Testis (tissue), 5 donors: ENCODE results near the gene CIP2A. TPM values are rescaled to one million over a fixed set of nuclear protein-coding genes. Genes with fewer than 3 reads are reported as not detected.
"Not testable (repeated sequence)": the region's sequence is repeated elsewhere in the genome, so short reads cannot be mapped to it uniquely, and the experiment has no call there.

ENCODE experiments used
- DNase-seq: peaks from one replicate; pipeline ENCODE4 v3.0.0-alpha.2; 2019
- H3K27ac ChIP-seq, 2 donors: fragments of 200-600 bp; sonication (generic); one replicate each; pipeline ENCODE4 v1.5.1; 2019
- H3K27me3 ChIP-seq: fragments of 200-600 bp; sonication (generic); one replicate; pipeline ENCODE4 v1.5.1; 2019
- H3K36me3 ChIP-seq: fragments of 200-600 bp; sonication (generic); one replicate; pipeline ENCODE4 v1.5.1; 2017; ENCODE audit warnings: low read depth; ENCODE audit errors: missing control alignments
- H3K4me1 ChIP-seq: fragments of 200-600 bp; sonication (generic); one replicate; pipeline ENCODE4 v1.5.1; 2019
- H3K4me3 ChIP-seq, 2 donors: fragments of 200-600 bp; sonication (generic); one replicate each; pipeline ENCODE4 v1.5.1; 2017 to 2019
- H3K9me3 ChIP-seq: fragments of 200-600 bp; sonication (generic); one replicate; pipeline ENCODE4 v1.5.1; 2017
- CTCF ChIP-seq, 3 experiments: fragments of 450-650 bp in 2 of 3; fragments of 200-600 bp in 1 of 3; sonication (generic) in 1 of 3; IDR thresholded peaks; one replicate each; pipeline ENCODE4 v1.5.1; 2016 to 2019; ENCODE audit warnings: antibody characterized with exemption in 3 of 3, mild to moderate bottlenecking in 2 of 3, moderate library complexity in 1 of 3
- POLR2A ChIP-seq: fragments of 450-650 bp; IDR thresholded peaks from one replicate; pipeline ENCODE4 v1.6.1; 2017; ENCODE audit warnings: antibody characterized with exemption, mild to moderate bottlenecking, moderate library complexity
- WGBS, 2 donors: methylation state at CpG; one replicate each; pipeline ENCODE4 v1.1.5; 2018; 5-methylcytosine and 5-hydroxymethylcytosine counted together
- intact Hi-C: fragments of 100-400 bp; cut with DNase I; formaldehyde crosslinking; loops from one replicate; pipeline ENCODE4 v1.15.1; 2023; ENCODE audit warnings: low total_unique reads
- long read RNA-seq, 2 donors: transcript quantifications; one replicate each; lab custom pipeline, GENCODE V29; 2026
- polyA plus RNA-seq: library from polyadenylated mRNA; stranded (reverse); fragments of 350-450 nt; fragmentation: Illumina TruSeq; extraction: RNeasy Lipid Tissue Mini Kit (QIAGEN cat#74804); gene quantifications from one replicate; pipeline ENCODE4 v1.2.3, GENCODE V29; 2014; ENCODE audit warnings: low read depth, low replicate concordance; ENCODE audit not compliant: insufficient read depth
- total RNA-seq, 2 donors: library from RNA; depleted of rRNA; stranded (reverse); fragments of >200 nt; gene quantifications; one replicate each; pipeline ENCODE4 v1.2.3, GENCODE V29; 2016

CIP2A gene
- 10 to 100 TPM; 18.0 to 23.5 TPM for total RNA-seq
- polyA plus RNA-seq, result 8.5 TPM
- long read RNA-seq, donor 1, partial matches to known transcripts, result 20 of 21 reads
- long read RNA-seq, donor 1, other reads (novel, unspliced or antisense), result 0 of 21 reads
- long read RNA-seq, donor 2, partial matches to known transcripts, result 0 of 1 reads
- long read RNA-seq, donor 2, other reads (novel, unspliced or antisense), result 0 of 1 reads

GRCh38 chr3:108589081-108589997, at the start of gene CIP2A, which contains the start of gene DZIP3:
TSS of gene CIP2A (minus strand) at chr3:108589438. CDS start at chr3:108589375, 63 bp downstream.
TSS of gene DZIP3 (plus strand) at chr3:108589722. CDS start at chr3:108605407, 15,685 bp downstream.
- Histone ChIP-seq H3K36me3 (no peaks in the 10 kb centered on the region), H3K4me1 (peaks cover 5% of the 10 kb centered on the region), H3K27ac (peak within 1 kb of the TSS; percentile 92 to 95), H3K27me3 (no peaks in the 10 kb centered on the region), H3K9me3 (no peaks in the 10 kb centered on the region), H3K4me3 (peak within 1 kb of the TSS; percentile 69 to 82)
- TF ChIP-seq POLR2A (peak; percentile 9), CTCF (IDR thresholded peaks at IDR 0.05) (peak in 1 of 3 experiments; percentile 12)
- intact Hi-C loops, result no loop called here
- WGBS, 2 donors, result 0 to 1% methylated on average over 48 to 59 of the region's 59 CpGs
- peak; percentile 91 for DNase-seq

- no peaks in the 10 kb centered on the region for H3K27me3 ChIP-seq
- WGBS, 2 donors, result 86 to 89% methylated on average over 1 of the region's 1 CpG
- no peaks in the 10 kb centered on the region for H3K4me1 ChIP-seq
- no peak overlapping the region for H3K27ac ChIP-seq
- intact Hi-C loops, result no loop called here
- H3K4me3 ChIP-seq, result no peak overlapping the region
- no peaks in the 10 kb centered on the region for H3K9me3 ChIP-seq
- TF ChIP-seq POLR2A (no peak), CTCF (IDR thresholded peaks at IDR 0.05) (no peak)
- H3K36me3 ChIP-seq, result no peaks in the 10 kb centered on the region
- no peak for DNase-seq
These were observed 40.7 kb upstream of the CIP2A start for GRCh38 chr3:108629974-108630373.

- Histone ChIP-seq H3K27me3 (no peaks in the 10 kb centered on the region), H3K9me3 (no peaks in the 10 kb centered on the region), H3K4me1 (no peaks in the 10 kb centered on the region), H3K36me3 (no peaks in the 10 kb centered on the region), H3K4me3 (no peak overlapping the region), H3K27ac (no peak overlapping the region)
- no peak for DNase-seq
- TF ChIP-seq POLR2A (no peak), CTCF (IDR thresholded peaks at IDR 0.05) (no peak)
- 87 to 90% methylated on average over 2 to 3 of the region's 3 CpGs for WGBS, 2 donors
- intact Hi-C loops, result no loop called here
These were observed 34.3 kb upstream of the CIP2A start for GRCh38 chr3:108623504-108623903.

GRCh38 chr3:108620250-108620649, 31.0 kb upstream of the CIP2A start:
- Histone ChIP-seq H3K9me3 (no peaks in the 10 kb centered on the region), H3K27me3 (no peaks in the 10 kb centered on the region), H3K4me3 (no peak overlapping the region), H3K27ac (no peak overlapping the region), H3K4me1 (no peaks in the 10 kb centered on the region), H3K36me3 (no peaks in the 10 kb centered on the region)
- WGBS, 2 donors, result 92 to 93% methylated on average over 1 of the region's 1 CpG
- TF ChIP-seq POLR2A (no peak), CTCF (IDR thresholded peaks at IDR 0.05) (no peak)
- DNase-seq, result no peak
- intact Hi-C loops, result no loop called here

- H3K9me3 ChIP-seq, H3K4me3 ChIP-seq, H3K4me1 ChIP-seq, intact Hi-C loops, H3K36me3 ChIP-seq, H3K27ac ChIP-seq, DNase-seq, H3K27me3 ChIP-seq: not testable (repeated sequence)
- 96 to 99% methylated on average over 8 of the region's 8 CpGs for WGBS, 2 donors
These were observed 26.9 kb upstream of the CIP2A start for GRCh38 chr3:108616090-108616489.
